ENCODE measurements around the gene NDUFA8.

NDUFA8 gene

GRCh38 chr9:122202111-122202510 lies 42.5 kb upstream of the NDUFA8 start:
- no peak overlapping the region for H3K27ac ChIP-seq
- no peak for TF ChIP-seq CTCF (conservative IDR thresholded peaks at IDR 0.05)
- TF ChIP-seq ZFX (IDR thresholded peaks at IDR 0.05): no peak

- TF ChIP-seq CTCF (conservative IDR thresholded peaks at IDR 0.05): no peak
- TF ChIP-seq ZFX (IDR thresholded peaks at IDR 0.05): no peak
- H3K27ac ChIP-seq: no peak overlapping the region
Measured at GRCh38 chr9:122201641-122202040, 42.1 kb upstream of the NDUFA8 start.

- no peak for TF ChIP-seq CTCF (conservative IDR thresholded peaks at IDR 0.05)
- TF ChIP-seq ZFX (IDR thresholded peaks at IDR 0.05): no peak
Measured at GRCh38 chr9:122200960-122201595, 41.5 kb upstream of the NDUFA8 start.

GRCh38 chr9:122197882-122198281 lies 38.3 kb upstream of the NDUFA8 start:
- TF ChIP-seq CTCF (conservative IDR thresholded peaks at IDR 0.05) (no peak), ZFX (IDR thresholded peaks at IDR 0.05) (no peak)
- no peak overlapping the region for H3K27ac ChIP-seq

More at GRCh38 chr9:122200960-122201595, 41.5 kb upstream of the NDUFA8 start:
- no peak overlapping the region for H3K27ac ChIP-seq

DNA sequence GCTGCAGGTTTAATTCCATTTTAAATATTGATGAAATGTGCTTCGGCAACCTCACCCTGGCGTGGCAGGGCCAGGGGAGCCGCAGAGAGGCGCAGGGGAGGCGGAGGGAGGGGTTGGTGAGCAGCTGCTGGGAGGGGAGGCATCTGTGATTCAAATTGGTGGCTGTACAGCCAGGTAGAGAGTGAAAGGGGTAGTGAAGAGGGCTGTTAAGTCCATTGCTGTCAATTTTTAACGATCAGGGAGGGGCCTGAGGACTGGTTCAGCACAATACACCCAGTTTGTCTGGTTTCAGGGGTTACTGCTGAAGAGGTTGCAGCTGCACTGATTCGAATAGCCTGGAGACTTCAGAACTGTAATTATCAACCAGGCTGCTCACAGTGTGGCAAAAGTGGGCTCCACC lies 37.8 kb upstream of the NDUFA8 start:
- TF ChIP-seq CTCF (conservative IDR thresholded peaks at IDR 0.05) (no peak), ZFX (IDR thresholded peaks at IDR 0.05) (no peak)
- no peak overlapping the region for H3K27ac ChIP-seq

DNA sequence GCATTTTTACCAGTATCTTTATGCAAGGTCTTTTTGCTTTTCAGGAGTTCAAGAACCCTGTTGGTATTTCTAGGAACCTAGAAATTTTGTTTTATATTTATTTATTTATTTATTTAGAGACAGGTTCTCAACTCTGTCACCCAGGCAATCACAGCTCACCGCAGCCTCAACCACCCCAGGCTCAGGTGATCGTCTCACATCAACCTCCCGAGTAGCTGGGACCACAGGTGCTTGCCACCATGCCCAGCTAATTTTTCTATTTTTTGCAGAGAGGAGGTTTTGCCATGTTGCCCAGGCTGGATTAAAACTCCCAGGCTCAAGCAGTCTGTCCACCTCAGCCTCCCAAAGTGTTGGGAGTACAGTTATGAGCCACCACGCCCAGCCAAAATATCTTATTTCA lies 36.3 kb upstream of the NDUFA8 start:
- TF ChIP-seq CTCF (conservative IDR thresholded peaks at IDR 0.05) (no peak), ZFX (IDR thresholded peaks at IDR 0.05) (no peak)

GRCh38 chr9:122193651-122194050 lies 34.1 kb upstream of the NDUFA8 start:
- no peak overlapping the region for H3K27ac ChIP-seq
- TF ChIP-seq ZFX (IDR thresholded peaks at IDR 0.05) (no peak), CTCF (conservative IDR thresholded peaks at IDR 0.05) (no peak)

More for the DNA sequence above, 36.3 kb upstream of the NDUFA8 start:
- H3K27ac ChIP-seq: no peak overlapping the region

All from C4-2B (cell line).